ENCODE data around the gene ALB.

Gene ALB

GRCh38 chr4:73406548-73406875 is 2.4 kb downstream of the ALB start:
- Histone ChIP-seq H3K4me3 (ENCODE audit: low read depth, low read length, poor library complexity, severe bottlenecking) (no peak overlapping the region), H3K79me2 (ENCODE audit: insufficient read depth, low read length) (no peaks in the 10 kb centered on the region), H3K9ac (ENCODE audit: low read length) (no peak overlapping the region), H4K20me1 (ENCODE audit: insufficient read depth, low read length) (no peaks in the 10 kb centered on the region; the same call in 1 of the 2 replicates), H3K27me3 (ENCODE audit: insufficient read depth, low read length) (no peaks in the 10 kb centered on the region), H3K9me2 (ENCODE audit: low read depth, low read length) (no peaks in the 10 kb centered on the region), H3K9me3 (ENCODE audit: low read length) (no peaks in the 10 kb centered on the region), H3K27ac (ENCODE audit: low read depth, low read length, poor library complexity, severe bottlenecking) (no peak overlapping the region), H3K36me3 (ENCODE audit: insufficient read depth, low read length) (no peaks in the 10 kb centered on the region), H2AFZ (ENCODE audit: low read length) (no peak overlapping the region), H3F3A (ENCODE audit: insufficient read depth, low read length) (no peaks in the 10 kb centered on the region), H3K4me1 (ENCODE audit: insufficient read depth, low read length, severe bottlenecking) (no peaks in the 10 kb centered on the region), H3K4me2 (ENCODE audit: low read length) (no peak overlapping the region)
- TF ChIP-seq EZH2 (IDR thresholded peaks at IDR 0.05; ENCODE audit: borderline replicate concordance, low read length) (no peak), CTCF (IDR thresholded peaks at IDR 0.05; ENCODE audit: low read length) (no peak)

GRCh38 chr4:73407227-73407673 is 3.2 kb downstream of the ALB start:
- no peak overlapping the region for H3K4me3 ChIP-seq (ENCODE audit: low read depth, low read length, poor library complexity, severe bottlenecking)
- H3K4me1 ChIP-seq (ENCODE audit: insufficient read depth, low read length, severe bottlenecking) = no peaks in the 10 kb centered on the region
- H3K9me3 ChIP-seq (ENCODE audit: low read length) = no peaks in the 10 kb centered on the region
- H3K79me2 ChIP-seq (ENCODE audit: insufficient read depth, low read length) = no peaks in the 10 kb centered on the region
- no peaks in the 10 kb centered on the region for H3F3A ChIP-seq (ENCODE audit: insufficient read depth, low read length)
- no peak overlapping the region for H2AFZ ChIP-seq (ENCODE audit: low read length)
- no peak overlapping the region for H3K9ac ChIP-seq (ENCODE audit: low read length)
- H3K4me2 ChIP-seq (ENCODE audit: low read length) = no peak overlapping the region
- H3K27ac ChIP-seq (ENCODE audit: low read depth, low read length, poor library complexity, severe bottlenecking) = no peak overlapping the region
- H3K36me3 ChIP-seq (ENCODE audit: insufficient read depth, low read length) = no peaks in the 10 kb centered on the region
- H3K27me3 ChIP-seq (ENCODE audit: insufficient read depth, low read length) = no peaks in the 10 kb centered on the region
- H4K20me1 ChIP-seq (ENCODE audit: insufficient read depth, low read length) = no peaks in the 10 kb centered on the region; the same call in 1 of the 2 replicates
- TF ChIP-seq EZH2 (IDR thresholded peaks at IDR 0.05; ENCODE audit: borderline replicate concordance, low read length) = no peak
- no peak for TF ChIP-seq CTCF (IDR thresholded peaks at IDR 0.05; ENCODE audit: low read length)
- H3K9me2 ChIP-seq (ENCODE audit: low read depth, low read length) = no peaks in the 10 kb centered on the region

GRCh38 chr4:73408181-73408867 is 4.2 kb downstream of the ALB start:
- Histone ChIP-seq H3K4me1 (ENCODE audit: insufficient read depth, low read length, severe bottlenecking) (no peaks in the 10 kb centered on the region), H3K27ac (ENCODE audit: low read depth, low read length, poor library complexity, severe bottlenecking) (no peak overlapping the region), H3F3A (ENCODE audit: insufficient read depth, low read length) (no peaks in the 10 kb centered on the region), H3K9me2 (ENCODE audit: low read depth, low read length) (no peaks in the 10 kb centered on the region), H3K36me3 (ENCODE audit: insufficient read depth, low read length) (no peaks in the 10 kb centered on the region), H3K4me2 (ENCODE audit: low read length) (no peak overlapping the region), H3K9ac (ENCODE audit: low read length) (no peak overlapping the region), H3K9me3 (ENCODE audit: low read length) (no peaks in the 10 kb centered on the region), H3K4me3 (ENCODE audit: low read depth, low read length, poor library complexity, severe bottlenecking) (no peak overlapping the region), H2AFZ (ENCODE audit: low read length) (no peak overlapping the region), H4K20me1 (ENCODE audit: insufficient read depth, low read length) (no peaks in the 10 kb centered on the region; the same call in 1 of the 2 replicates), H3K27me3 (ENCODE audit: insufficient read depth, low read length) (no peaks in the 10 kb centered on the region), H3K79me2 (ENCODE audit: insufficient read depth, low read length) (no peaks in the 10 kb centered on the region)
- no peak for TF ChIP-seq EZH2 (IDR thresholded peaks at IDR 0.05; ENCODE audit: borderline replicate concordance, low read length)
- TF ChIP-seq CTCF (IDR thresholded peaks at IDR 0.05; ENCODE audit: low read length) = no peak
